MM.1S (cell line): ENCODE results near the gene TARBP1.

Experiments used
- EZH2 ChIP-seq: fragments of 300-600 bp; sonication (generic); optimal IDR thresholded peaks from 2 replicates; pipeline ENCODE3; 2017; ENCODE audit warnings: low read depth, mild to moderate bottlenecking, antibody characterized with exemption, low read length, mixed read lengths
- TF ChIP-seq, protein P1 (sequence below): fragments of 300-600 bp; sonication (generic); IDR thresholded peaks from 2 replicates; pipeline ENCODE4 v1.5.1; 2016; ENCODE audit warnings: antibody characterized with exemption, low read length, mixed read lengths

- TF ChIP-seq, protein P1, sequence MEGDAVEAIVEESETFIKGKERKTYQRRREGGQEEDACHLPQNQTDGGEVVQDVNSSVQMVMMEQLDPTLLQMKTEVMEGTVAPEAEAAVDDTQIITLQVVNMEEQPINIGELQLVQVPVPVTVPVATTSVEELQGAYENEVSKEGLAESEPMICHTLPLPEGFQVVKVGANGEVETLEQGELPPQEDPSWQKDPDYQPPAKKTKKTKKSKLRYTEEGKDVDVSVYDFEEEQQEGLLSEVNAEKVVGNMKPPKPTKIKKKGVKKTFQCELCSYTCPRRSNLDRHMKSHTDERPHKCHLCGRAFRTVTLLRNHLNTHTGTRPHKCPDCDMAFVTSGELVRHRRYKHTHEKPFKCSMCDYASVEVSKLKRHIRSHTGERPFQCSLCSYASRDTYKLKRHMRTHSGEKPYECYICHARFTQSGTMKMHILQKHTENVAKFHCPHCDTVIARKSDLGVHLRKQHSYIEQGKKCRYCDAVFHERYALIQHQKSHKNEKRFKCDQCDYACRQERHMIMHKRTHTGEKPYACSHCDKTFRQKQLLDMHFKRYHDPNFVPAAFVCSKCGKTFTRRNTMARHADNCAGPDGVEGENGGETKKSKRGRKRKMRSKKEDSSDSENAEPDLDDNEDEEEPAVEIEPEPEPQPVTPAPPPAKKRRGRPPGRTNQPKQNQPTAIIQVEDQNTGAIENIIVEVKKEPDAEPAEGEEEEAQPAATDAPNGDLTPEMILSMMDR, result no peak
- no peak for TF ChIP-seq EZH2
Measured at GRCh38 chr1:234413485-234413884, 65.5 kb downstream of the TARBP1 start.
